B cell (primary cell): ENCODE data around the gene SYNE1. TPM values are rescaled to one million over a fixed set of nuclear protein-coding genes. Genes with fewer than 3 reads are reported as not detected.
A peak's percentile ranks its signal among the peaks of the same experiment; 100 is the strongest.

Experiments
- ATAC-seq: fragments of 200-7000 bp; cut with Tn5 transposase; one replicate; pipeline ENCODE4 v1.10.0; 2021; ENCODE audit warnings: low read depth, mild to moderate bottlenecking, moderate number of reproducible peaks, moderate library complexity
- CTCF ChIA-PET: fragments of 350-600 bp; sonication (Branson Sonifier 250); formaldehyde crosslinking; loops from one replicate; lab custom pipeline; 2021; ENCODE audit warnings: antibody characterized with exemption, inconsistent platforms; lab: Charles Lee
- POLR2A ChIA-PET: fragments of 350-600 bp; sonication (Branson Sonifier 250); formaldehyde crosslinking; loops from one replicate; lab custom pipeline; 2021; ENCODE audit warnings: antibody characterized with exemption; lab: Charles Lee
- DNase-seq: peaks from one replicate; pipeline ENCODE4 v3.0.0; 2013
- H2AFZ ChIP-seq: 2 replicates; pipeline ENCODE4 v1.6.1; 2012; ENCODE audit warnings: mild to moderate bottlenecking, low read depth, low read length; ENCODE audit not compliant: insufficient read depth, poor library complexity, severe bottlenecking
- H3K27ac ChIP-seq, 2 donors: 1 replicate in 1 of 2; 2 replicates in 1 of 2; pipeline ENCODE4 v1.5.1; 2012 to 2013; ENCODE audit warnings: low read length in 2 of 2, mild to moderate bottlenecking in 2 of 2, moderate library complexity in 1 of 2
- H3K27me3 ChIP-seq, 4 experiments: fragments of 200-600 bp in 1 of 4; sonication (generic) in 1 of 4; replicated peaks in 1 of 4; 1 replicate in 2 of 4; 2 replicates in 2 of 4; pipeline versions ENCODE4 v1.6.1 to v1.7.0; 2013 to 2016; ENCODE audit warnings: low read length in 3 of 4, mild to moderate bottlenecking in 2 of 4, mixed read lengths in 1 of 4, moderate library complexity in 1 of 4; ENCODE audit not compliant: insufficient read depth in 4 of 4, control insufficient read depth in 3 of 4; ENCODE audit errors: control extremely low read depth in 1 of 4
- H3K36me3 ChIP-seq, 2 experiments: replicated peaks in 1 of 2; 1 replicate in 1 of 2; 2 replicates in 1 of 2; pipeline versions ENCODE4 v1.6.1 to v1.7.1; 2013; ENCODE audit warnings: low read length in 1 of 2; ENCODE audit not compliant: insufficient read depth in 2 of 2, control insufficient read depth in 1 of 2; ENCODE audit errors: control extremely low read depth in 1 of 2, extremely low read depth in 1 of 2
- H3K4me1 ChIP-seq, 2 donors: fragments of 200-600 bp in 1 of 2; sonication (generic) in 1 of 2; 1 replicate in 1 of 2; 2 replicates in 1 of 2; pipeline versions ENCODE4 v1.5.1 to v1.6.1; 2013 to 2017; ENCODE audit warnings: low read length in 2 of 2; ENCODE audit not compliant: control insufficient read depth in 2 of 2, insufficient read depth in 2 of 2
- H3K4me2 ChIP-seq: replicated peaks from 2 replicates; pipeline ENCODE3; 2012; ENCODE audit warnings: mild to moderate bottlenecking, low read depth, low read length; ENCODE audit not compliant: poor library complexity, severe bottlenecking
- H3K4me3 ChIP-seq, 5 experiments: fragments of 200-600 bp in 1 of 5; sonication (generic) in 1 of 5; 1 replicate in 3 of 5; 2 replicates in 2 of 5; pipeline versions ENCODE4 v1.5.1 to v1.7.0; 2011 to 2016; ENCODE audit warnings: low read length in 4 of 5, mild to moderate bottlenecking in 4 of 5, low read depth in 2 of 5, control low read depth in 1 of 5, moderate library complexity in 1 of 5; ENCODE audit not compliant: insufficient read depth in 1 of 5; ENCODE audit errors: control extremely low read depth in 1 of 5, extremely low read depth in 1 of 5
- H3K79me2 ChIP-seq: fragments of 200-600 bp; sonication (generic); one replicate; pipeline ENCODE4 v1.6.0; 2016; ENCODE audit warnings: low read length; ENCODE audit not compliant: control insufficient read depth, insufficient read depth
- H3K9ac ChIP-seq: fragments of 200-600 bp; sonication (generic); 2 replicates; pipeline ENCODE4 v1.6.1; 2017; ENCODE audit warnings: mild to moderate bottlenecking, low read length, moderate library complexity
- H3K9me3 ChIP-seq, 3 donors: one replicate each; pipeline versions ENCODE4 v1.6.1 to v1.7.1; 2013; ENCODE audit warnings: low read length in 2 of 3; ENCODE audit not compliant: control insufficient read depth in 2 of 3, insufficient read depth in 1 of 3; ENCODE audit errors: control extremely low read depth in 1 of 3
- H4K20me1 ChIP-seq: 2 replicates; pipeline ENCODE4 v1.6.0; 2012; ENCODE audit warnings: mild to moderate bottlenecking, low read length; ENCODE audit not compliant: insufficient read depth, control insufficient read depth, poor library complexity, severe bottlenecking
- H3K27ac Mint-ChIP-seq: one replicate; pipeline ENCODE4 v1.8.0; 2021; ENCODE audit warnings: mixed read lengths
- H3K27me3 Mint-ChIP-seq: one replicate; pipeline ENCODE4 v1.8.0; 2021; ENCODE audit warnings: mixed read lengths
- H3K4me1 Mint-ChIP-seq: one replicate; pipeline ENCODE4 v1.8.0; 2021; ENCODE audit warnings: mixed read lengths
- H3K4me3 Mint-ChIP-seq: one replicate; pipeline ENCODE4 v1.8.0; 2021; ENCODE audit warnings: mixed read lengths
- H3K9me3 Mint-ChIP-seq: one replicate; pipeline ENCODE4 v1.8.0; 2022; ENCODE audit warnings: mixed read lengths; ENCODE audit not compliant: insufficient read depth
- CTCF ChIP-seq: fragments of 200-600 bp; IDR thresholded peaks from one replicate; pipeline ENCODE4 v1.8.0; 2022; ENCODE audit warnings: antibody characterized with exemption, mild to moderate bottlenecking
- EZH2 ChIP-seq: IDR thresholded peaks from 2 replicates; pipeline ENCODE4 v1.6.1; 2012; ENCODE audit warnings: borderline replicate concordance, low read depth, mild to moderate bottlenecking, moderate library complexity, low read length; ENCODE audit not compliant: insufficient read depth, poor library complexity, severe bottlenecking
- WGBS: methylation state at CpG from one replicate; pipeline ENCODE4 v1.1.5; 2013; ENCODE audit warnings: missing lambda C conversion rate; ENCODE audit not compliant: insufficient coverage; 5-methylcytosine and 5-hydroxymethylcytosine counted together
- intact Hi-C: fragments of 100-400 bp; cut with micrococcal nuclease; formaldehyde crosslinking; loops from one replicate; pipeline ENCODE4 v1.10.0; 2022
- polyA plus RNA-seq: library from polyadenylated mRNA; depleted of rRNA; stranded (reverse); fragments of >200 nt; gene quantifications from 2 replicates; pipeline ENCODE4 v1.2.3, GENCODE V29; 2012
- total RNA-seq, 2 donors: library from RNA; stranded (reverse); fragments of 120-200 nt in 1 of 2; gene quantifications; 1 replicate in 1 of 2; 2 replicates in 1 of 2; pipeline versions ENCODE4 v1.2.3 to v1.2.4, GENCODE V29; 2013 to 2022

Gene SYNE1
- total and polyA plus RNA-seq, 2 donors (not counting 1 experiment from before 2014, with no cell fraction given), result 49.2 to 108 TPM

- Histone ChIP-seq H4K20me1 (no peaks in the 10 kb centered on the region), H3K79me2 (peaks cover 16% of the 10 kb centered on the region), H2AFZ (no peak overlapping the region), H3K27me3 (no peaks in the 10 kb centered on the region), H3K27ac (no peak overlapping the region), H3K4me3 (no peak overlapping the region), H3K4me2 (no peak overlapping the region), H3K4me1 (peaks cover 0 to 5% of the 10 kb centered on the region in 2 donors), H3K9ac (no peak overlapping the region), H3K9me3 (peaks cover 0 to 6% (median 3%) of the 10 kb centered on the region in 3 donors), H3K36me3 (peaks cover 24 to 59% of the 10 kb centered on the region in 2 experiments)
- Mint-ChIP-seq H3K9me3 (peaks cover 6% of the 10 kb centered on the region), H3K4me3 (peak overlapping the region; percentile 13), H3K27ac (no peak overlapping the region), H3K4me1 (peaks cover 36% of the 10 kb centered on the region), H3K27me3 (no peaks in the 10 kb centered on the region)
- POLR2A ChIA-PET, result interaction anchor here (0.8 to 0.9 kb wide), 2 partner anchors 16 to 18 kb away, joined by 3 read pairs; no protein-coding TSS in a partner anchor
- WGBS, result no CpG with 5 or more reads among the region's 5 CpGs
- ATAC-seq, result no peak
- no peak for DNase-seq
- intact Hi-C loops, result loop anchor here (2.0 kb wide), 1 partner anchor 16 kb away; no protein-coding TSS in a partner anchor
- TF ChIP-seq CTCF (no peak), EZH2 (no peak)
- CTCF ChIA-PET, result interaction anchor here (1.2 to 1.7 kb wide), 3 partner anchors 18 to 402 kb away, joined by 3 to 6 read pairs (median 3); no protein-coding TSS in a partner anchor
These were observed 470.3 kb downstream of the SYNE1 start for GRCh38 chr6:152166897-152167296.

DNA sequence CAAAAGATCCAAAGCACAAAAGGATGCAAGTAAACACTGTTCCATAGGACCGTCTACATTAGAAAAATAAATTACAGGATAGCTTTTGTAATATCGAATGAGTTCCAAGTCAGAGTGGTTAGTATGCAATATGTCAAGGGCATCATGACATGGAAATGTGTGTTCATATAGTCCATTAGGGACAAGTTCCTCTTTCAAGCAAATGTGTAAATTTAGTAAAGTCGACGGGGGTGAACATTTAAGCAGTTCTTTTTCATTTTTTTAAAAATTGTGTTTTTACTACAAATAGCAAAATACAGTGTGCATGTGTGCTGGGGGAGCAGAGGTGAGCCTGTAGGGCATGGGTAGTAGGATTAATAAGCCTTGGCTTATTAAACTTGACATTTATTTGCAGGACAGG, 470.7 kb downstream of the SYNE1 start:
- Mint-ChIP-seq H3K4me3 (peak overlapping the region; percentile 23), H3K4me1 (peaks cover 38% of the 10 kb centered on the region), H3K9me3 (peaks cover 6% of the 10 kb centered on the region), H3K27ac (no peak overlapping the region), H3K27me3 (no peaks in the 10 kb centered on the region)
- H3K9me3 ChIP-seq, result peaks cover 0 to 6% (median 3%) of the 10 kb centered on the region in 3 donors
- no peak overlapping the region for H2AFZ ChIP-seq
- no peaks in the 10 kb centered on the region for H4K20me1 ChIP-seq
- no peaks in the 10 kb centered on the region for H3K27me3 ChIP-seq
- H3K4me3 ChIP-seq, result no peak overlapping the region
- no peak for ATAC-seq
- H3K4me2 ChIP-seq, result no peak overlapping the region
- POLR2A ChIA-PET, result interaction anchor here (0.9 kb wide), 1 partner anchor 17 kb away, joined by 3 read pairs; no protein-coding TSS in a partner anchor
- no CpG with 5 or more reads among the region's 4 CpGs for WGBS
- CTCF ChIA-PET, result interaction anchor here (1.6 kb wide), 1 partner anchor 170 kb away, joined by 3 read pairs; no protein-coding TSS in a partner anchor
- H3K79me2 ChIP-seq, result peaks cover 19% of the 10 kb centered on the region
- no peak overlapping the region for H3K27ac ChIP-seq
- TF ChIP-seq CTCF (no peak), EZH2 (no peak)
- peaks cover 22 to 62% of the 10 kb centered on the region in 2 experiments for H3K36me3 ChIP-seq
- H3K4me1 ChIP-seq, result peaks cover 0 to 5% of the 10 kb centered on the region in 2 donors
- intact Hi-C loops, result loop anchor here (2.0 kb wide), 1 partner anchor 16 kb away; no protein-coding TSS in a partner anchor
- no peak overlapping the region for H3K9ac ChIP-seq
- DNase-seq, result no peak
